ENCODE data around the gene ABCC12. TPM values are rescaled to one million over a fixed set of nuclear protein-coding genes. Genes with fewer than 3 reads are reported as not detected.

ABCC12 gene
- total and polyA plus RNA-seq, 2 of the 8 experiments (the other 6 are each of a cell fraction or from before 2014, with no cell fraction given): 0.05 TPM; not detected in 1

- Histone ChIP-seq H3K4me2 (ENCODE audit: insufficient read depth in 1 of 2, low read depth in 2 of 2, low read length in 2 of 2) (no peak overlapping the region), H3K9ac (replicated peaks in 1 of 4; ENCODE audit: extremely low read depth in 1 of 4, low read depth in 3 of 4, low read length in 3 of 4) (no peak overlapping the region), H3K4me3 (ENCODE audit: extremely low read depth in 1 of 4, insufficient read depth in 2 of 4, low read depth in 3 of 4, low read length in 4 of 4) (no peak overlapping the region), H2BK5ac (ENCODE audit: low read depth, low read length) (no peak overlapping the region), H3K4ac (replicated peaks; ENCODE audit: insufficient read length, low read depth, low read length) (no peak overlapping the region), H2BK120ac (replicated peaks; ENCODE audit: low read depth, low read length) (no peak overlapping the region), H3K27me3 (replicated peaks in 1 of 4; ENCODE audit: control insufficient read depth in 3 of 4, extremely low read depth in 1 of 4, insufficient read depth in 3 of 4, low read length in 3 of 4) (peaks cover 0 to 4% (median 3%) of the 10 kb centered on the region in 4 experiments; a peak in 6 of 7 replicates), H3K9me3 (ENCODE audit: insufficient read depth in 2 of 2, low read depth in 1 of 2, low read length in 1 of 2) (no peaks in the 10 kb centered on the region), H3K79me1 (ENCODE audit: low read depth, low read length) (no peaks in the 10 kb centered on the region), H4K8ac (ENCODE audit: extremely low read depth, insufficient read depth, low read length) (no peak overlapping the region), H3K4me1 (replicated peaks in 1 of 4; ENCODE audit: control insufficient read depth in 3 of 4, insufficient read depth in 4 of 4, low read length in 3 of 4) (no peaks in the 10 kb centered on the region), H3K36me3 (ENCODE audit: control insufficient read depth in 2 of 4, insufficient read depth in 4 of 4, low read length in 3 of 4) (no peaks in the 10 kb centered on the region), H4K5ac (ENCODE audit: insufficient read length, low read depth, low read length) (no peak overlapping the region), H2BK20ac (ENCODE audit: low read length) (no peak overlapping the region), H2BK15ac (ENCODE audit: low read length) (no peak overlapping the region), H4K20me1 (replicated peaks in 1 of 2; ENCODE audit: control insufficient read depth in 1 of 2, insufficient read depth in 2 of 2, low read length in 2 of 2) (no peaks in the 10 kb centered on the region), H3K23me2 (ENCODE audit: low read depth, low read length) (no peaks in the 10 kb centered on the region), H3K23ac (ENCODE audit: insufficient read length) (no peak overlapping the region), H4K91ac (replicated peaks; ENCODE audit: insufficient read length, low read length) (no peak overlapping the region), H3K79me2 (ENCODE audit: control insufficient read depth in 1 of 2, insufficient read depth in 2 of 2, low read length in 2 of 2) (no peaks in the 10 kb centered on the region), H3K14ac (ENCODE audit: insufficient read length) (no peak overlapping the region), H2AFZ (ENCODE audit: low read length) (no peak overlapping the region), H2AK5ac (ENCODE audit: low read depth, low read length) (no peak overlapping the region), H3K18ac (ENCODE audit: extremely low read depth, low read length) (no peak overlapping the region), H3K56ac (replicated peaks; ENCODE audit: insufficient read length, low read depth, low read length) (no peak overlapping the region), H2BK12ac (ENCODE audit: low read depth, low read length) (no peak overlapping the region), H3K27ac (ENCODE audit: low read depth, low read length) (no peak overlapping the region)
- POLR2A ChIA-PET (ENCODE audit: partially characterized antibody): no interaction called here
- FAIRE-seq (no peak), DNase-seq (ENCODE audit: low read depth in 1 of 2, low spot score in 2 of 2) (no peak)
- CTCF ChIA-PET (ENCODE audit: partially characterized antibody): interaction anchor here (0.8 to 2.3 kb wide), 7 partner anchors 8 to 1209 kb away, joined by 3 to 16 read pairs (median 5); partner anchors contain the start of gene NETO2
- WGBS, 2 experiments (ENCODE audit: extremely low coverage in 1 of 2, insufficient coverage in 1 of 2, insufficient read length in 1 of 2, insufficient replicate concordance in 2 of 2, low coverage in 1 of 2, low lambda C conversion rate in 2 of 2, missing lambda C conversion rate in 1 of 2): 90% methylated on average over 4 of the region's 4 CpGs; no CpG with 5 or more reads in 1 of the 2 experiments
- no peak for TF ChIP-seq USF2 (IDR thresholded peaks at IDR 0.05; ENCODE audit: low read length)
- no peak for TF ChIP-seq SIN3A (conservative IDR thresholded peaks at IDR 0.05 in 1 of 2, IDR thresholded peaks at IDR 0.05 in 1 of 2; ENCODE audit: low read depth in 1 of 2, low read length in 2 of 2)
- no peak for TF ChIP-seq SIX5 (IDR thresholded peaks at IDR 0.05; ENCODE audit: low read depth, low read length)
- no peak for TF ChIP-seq POLR2AphosphoS5 (IDR thresholded peaks at IDR 0.05; ENCODE audit: low read depth, low read length)
- no peak for TF ChIP-seq SRF (IDR thresholded peaks at IDR 0.05; ENCODE audit: low read depth, low read length)
- TF ChIP-seq EZH2 (IDR thresholded peaks at IDR 0.05; ENCODE audit: low read depth, low read length, severe bottlenecking): no peak
- no peak for TF ChIP-seq JUN (IDR thresholded peaks at IDR 0.05; ENCODE audit: low read depth, low read length)
- TF ChIP-seq CEBPB (IDR thresholded peaks at IDR 0.05; ENCODE audit: low read depth, low read length): no peak
- TF ChIP-seq TAF1 (IDR thresholded peaks at IDR 0.05; ENCODE audit: low read depth, low read length): no peak
- no peak for TF ChIP-seq ZNF274 (IDR thresholded peaks at IDR 0.05; ENCODE audit: borderline replicate concordance, extremely low read depth, low read length)
- TF ChIP-seq CHD1 (IDR thresholded peaks at IDR 0.05; ENCODE audit: low read depth, low read length): no peak
Observed at GRCh38 chr16:48157794-48158193, 2.0 kb upstream of the ABCC12 start.

Data from H1 (cell line).